GM23338 (cell line): Measurements from ENCODE around the gene CHRNB2. TPM values are rescaled to one million over a fixed set of nuclear protein-coding genes. Genes with fewer than 3 reads are reported as not detected.

ENCODE experiments used
- ATAC-seq: fragments of 200-7000 bp; cut with Tn5 transposase; 3 replicates; pipeline ENCODE4 v1.9.1; 2020
- DNase-seq: peaks from one replicate; pipeline ENCODE4 v3.0.0-alpha.2; 2015; ENCODE audit warnings: low spot score
- H2AFZ ChIP-seq: fragments of 200-600 bp; sonication (generic); 2 replicates; pipeline ENCODE4 v1.8.0; 2016; ENCODE audit warnings: antibody characterized with exemption, mild to moderate bottlenecking, moderate library complexity
- H3F3A ChIP-seq: fragments of 200-600 bp; sonication (generic); replicated peaks from 2 replicates; pipeline ENCODE4 v1.8.0; 2017; ENCODE audit warnings: antibody characterized with exemption, mixed run types, low read depth
- H3K27ac ChIP-seq: fragments of 200-600 bp; sonication (generic); 2 replicates; pipeline ENCODE4 v1.6.1; 2016; ENCODE audit warnings: low read depth
- H3K27me3 ChIP-seq: fragments of 200-600 bp; sonication (generic); 2 replicates; pipeline ENCODE4 v1.8.0; 2016; ENCODE audit warnings: mild to moderate bottlenecking, mixed run types, moderate library complexity; ENCODE audit not compliant: insufficient read depth
- H3K36me3 ChIP-seq: fragments of 200-600 bp; sonication (generic); 2 replicates; pipeline ENCODE4 v1.8.0; 2016; ENCODE audit warnings: mild to moderate bottlenecking; ENCODE audit not compliant: insufficient read depth
- H3K4me1 ChIP-seq: fragments of 200-600 bp; sonication (generic); 2 replicates; pipeline ENCODE4 v1.8.0; 2016; ENCODE audit warnings: mild to moderate bottlenecking, moderate library complexity; ENCODE audit not compliant: insufficient read depth
- H3K4me2 ChIP-seq: fragments of 200-600 bp; sonication (generic); 2 replicates; pipeline ENCODE4 v1.7.1; 2017; ENCODE audit warnings: mixed run types
- H3K4me3 ChIP-seq: fragments of 200-600 bp; sonication (generic); 2 replicates; pipeline ENCODE4 v1.6.1; 2016; ENCODE audit warnings: mixed run types
- H3K79me2 ChIP-seq: fragments of 200-600 bp; sonication (generic); replicated peaks from 2 replicates; pipeline ENCODE4 v1.8.0; 2017; ENCODE audit warnings: mild to moderate bottlenecking; ENCODE audit not compliant: insufficient read depth
- H3K9me2 ChIP-seq: fragments of 200-600 bp; sonication (generic); 2 replicates; pipeline ENCODE4 v1.8.0; 2017; ENCODE audit not compliant: insufficient read depth
- H4K20me1 ChIP-seq: fragments of 200-600 bp; sonication (generic); replicated peaks from 2 replicates; pipeline ENCODE4 v1.8.0; 2017; ENCODE audit warnings: mild to moderate bottlenecking; ENCODE audit not compliant: insufficient read depth
- H3K27ac Mint-ChIP-seq: 2 replicates; pipeline ENCODE4 v1.8.0; 2020; ENCODE audit warnings: inconsistent platforms, mild to moderate bottlenecking, moderate library complexity, mixed read lengths
- H3K27me3 Mint-ChIP-seq: 3 replicates; pipeline ENCODE4 v1.8.0; 2022; ENCODE audit warnings: low read depth, mild to moderate bottlenecking, moderate library complexity, mixed read lengths, inconsistent platforms; ENCODE audit not compliant: insufficient read depth, poor library complexity
- H3K36me3 Mint-ChIP-seq: 3 replicates; pipeline ENCODE4 v1.8.0; 2021; ENCODE audit warnings: low read depth, mild to moderate bottlenecking, inconsistent platforms, moderate library complexity, mixed read lengths
- H3K4me1 Mint-ChIP-seq: 3 replicates; pipeline ENCODE4 v1.8.0; 2020; ENCODE audit warnings: mild to moderate bottlenecking, inconsistent platforms, mixed read lengths
- H3K4me3 Mint-ChIP-seq: 3 replicates; pipeline ENCODE4 v1.8.0; 2021; ENCODE audit warnings: moderate library complexity, mild to moderate bottlenecking, inconsistent platforms, mixed read lengths
- H3K9me3 Mint-ChIP-seq: 3 replicates; pipeline ENCODE4 v1.8.0; 2020; ENCODE audit warnings: moderate library complexity, mild to moderate bottlenecking, inconsistent platforms, mixed read lengths
- EZH2 ChIP-seq: fragments of 200-600 bp; sonication (generic); IDR thresholded peaks from one replicate; pipeline ENCODE4 v1.8.0; 2017; ENCODE audit warnings: antibody characterized with exemption, mild to moderate bottlenecking, low read depth; ENCODE audit not compliant: unreplicated experiment
- EZH2phosphoT487 ChIP-seq: fragments of 200-600 bp; sonication (generic); IDR thresholded peaks from one replicate; pipeline ENCODE4 v1.8.1; 2018; ENCODE audit warnings: antibody characterized with exemption; ENCODE audit not compliant: unreplicated experiment
- JUNB ChIP-seq: IDR thresholded peaks from one replicate; pipeline ENCODE4 v1.6.1; 2016; ENCODE audit warnings: antibody characterized with exemption; ENCODE audit not compliant: unreplicated experiment
- NANOG ChIP-seq: IDR thresholded peaks from 2 replicates; pipeline ENCODE4 v1.6.1; 2016; ENCODE audit warnings: antibody characterized with exemption, borderline replicate concordance
- POLR2AphosphoS5 ChIP-seq: IDR thresholded peaks from 2 replicates; pipeline ENCODE4 v1.6.1; 2016; ENCODE audit warnings: antibody characterized with exemption, low read depth
- STAT1 ChIP-seq: IDR thresholded peaks from one replicate; pipeline ENCODE4 v1.6.1; 2016; ENCODE audit warnings: antibody characterized with exemption; ENCODE audit not compliant: unreplicated experiment
- ZNF331 ChIP-seq: fragments of 250-450 bp; sonication (Bioruptor Pico); IDR thresholded peaks from 2 replicates; pipeline ENCODE4 v1.5.0; 2020; ENCODE audit warnings: low read depth, mild to moderate bottlenecking, moderate library complexity
- polyA plus RNA-seq: library from polyadenylated mRNA; unstranded; fragments of >200 nt; fragmentation: Nextera tagmentation; extraction: Ambion mirVana; gene quantifications from 2 replicates; pipeline ENCODE4 v1.2.1, GENCODE V29; 2016
- total RNA-seq: library from RNA; depleted of rRNA; stranded (reverse); fragments of >200 nt; shearing (Covaris generic); gene quantifications from 2 replicates; pipeline ENCODE4 v1.2.3, GENCODE V29; 2014
- TF ChIP-seq, protein P1 (sequence below): fragments of 250-450 bp; sonication (Bioruptor Pico); IDR thresholded peaks from 2 replicates; pipeline ENCODE4 v1.5.0; 2020; ENCODE audit warnings: mild to moderate bottlenecking, moderate library complexity
- TF ChIP-seq, protein P2 (sequence below): IDR thresholded peaks from 2 replicates; pipeline ENCODE4 v1.6.1; 2016; ENCODE audit warnings: antibody characterized with exemption

Gene CHRNB2
- total and polyA plus RNA-seq, 2 experiments from 2014 or later, result 0.73 to 3.6 TPM

DNA sequence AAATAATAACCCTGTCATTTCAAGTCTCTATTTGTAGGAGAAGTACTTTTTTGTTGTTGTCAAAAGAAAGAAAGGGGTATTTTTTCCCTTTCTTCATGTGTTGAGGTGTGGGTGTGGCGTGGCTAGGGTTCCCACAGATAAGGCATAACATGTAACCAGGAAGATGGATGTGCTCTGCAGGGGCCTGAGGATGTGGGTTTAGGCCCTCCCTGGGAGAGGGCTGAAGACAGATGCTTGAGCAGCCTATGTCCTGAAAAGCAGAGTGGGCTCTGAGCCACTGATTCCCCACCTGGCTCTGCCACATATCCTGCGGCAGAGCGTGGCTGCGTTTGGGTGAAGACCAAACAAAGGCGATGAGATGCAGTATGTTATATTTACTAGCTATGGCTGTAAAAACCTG lies 54.3 kb downstream of the CHRNB2 start (continued):
- TF ChIP-seq, protein P1, sequence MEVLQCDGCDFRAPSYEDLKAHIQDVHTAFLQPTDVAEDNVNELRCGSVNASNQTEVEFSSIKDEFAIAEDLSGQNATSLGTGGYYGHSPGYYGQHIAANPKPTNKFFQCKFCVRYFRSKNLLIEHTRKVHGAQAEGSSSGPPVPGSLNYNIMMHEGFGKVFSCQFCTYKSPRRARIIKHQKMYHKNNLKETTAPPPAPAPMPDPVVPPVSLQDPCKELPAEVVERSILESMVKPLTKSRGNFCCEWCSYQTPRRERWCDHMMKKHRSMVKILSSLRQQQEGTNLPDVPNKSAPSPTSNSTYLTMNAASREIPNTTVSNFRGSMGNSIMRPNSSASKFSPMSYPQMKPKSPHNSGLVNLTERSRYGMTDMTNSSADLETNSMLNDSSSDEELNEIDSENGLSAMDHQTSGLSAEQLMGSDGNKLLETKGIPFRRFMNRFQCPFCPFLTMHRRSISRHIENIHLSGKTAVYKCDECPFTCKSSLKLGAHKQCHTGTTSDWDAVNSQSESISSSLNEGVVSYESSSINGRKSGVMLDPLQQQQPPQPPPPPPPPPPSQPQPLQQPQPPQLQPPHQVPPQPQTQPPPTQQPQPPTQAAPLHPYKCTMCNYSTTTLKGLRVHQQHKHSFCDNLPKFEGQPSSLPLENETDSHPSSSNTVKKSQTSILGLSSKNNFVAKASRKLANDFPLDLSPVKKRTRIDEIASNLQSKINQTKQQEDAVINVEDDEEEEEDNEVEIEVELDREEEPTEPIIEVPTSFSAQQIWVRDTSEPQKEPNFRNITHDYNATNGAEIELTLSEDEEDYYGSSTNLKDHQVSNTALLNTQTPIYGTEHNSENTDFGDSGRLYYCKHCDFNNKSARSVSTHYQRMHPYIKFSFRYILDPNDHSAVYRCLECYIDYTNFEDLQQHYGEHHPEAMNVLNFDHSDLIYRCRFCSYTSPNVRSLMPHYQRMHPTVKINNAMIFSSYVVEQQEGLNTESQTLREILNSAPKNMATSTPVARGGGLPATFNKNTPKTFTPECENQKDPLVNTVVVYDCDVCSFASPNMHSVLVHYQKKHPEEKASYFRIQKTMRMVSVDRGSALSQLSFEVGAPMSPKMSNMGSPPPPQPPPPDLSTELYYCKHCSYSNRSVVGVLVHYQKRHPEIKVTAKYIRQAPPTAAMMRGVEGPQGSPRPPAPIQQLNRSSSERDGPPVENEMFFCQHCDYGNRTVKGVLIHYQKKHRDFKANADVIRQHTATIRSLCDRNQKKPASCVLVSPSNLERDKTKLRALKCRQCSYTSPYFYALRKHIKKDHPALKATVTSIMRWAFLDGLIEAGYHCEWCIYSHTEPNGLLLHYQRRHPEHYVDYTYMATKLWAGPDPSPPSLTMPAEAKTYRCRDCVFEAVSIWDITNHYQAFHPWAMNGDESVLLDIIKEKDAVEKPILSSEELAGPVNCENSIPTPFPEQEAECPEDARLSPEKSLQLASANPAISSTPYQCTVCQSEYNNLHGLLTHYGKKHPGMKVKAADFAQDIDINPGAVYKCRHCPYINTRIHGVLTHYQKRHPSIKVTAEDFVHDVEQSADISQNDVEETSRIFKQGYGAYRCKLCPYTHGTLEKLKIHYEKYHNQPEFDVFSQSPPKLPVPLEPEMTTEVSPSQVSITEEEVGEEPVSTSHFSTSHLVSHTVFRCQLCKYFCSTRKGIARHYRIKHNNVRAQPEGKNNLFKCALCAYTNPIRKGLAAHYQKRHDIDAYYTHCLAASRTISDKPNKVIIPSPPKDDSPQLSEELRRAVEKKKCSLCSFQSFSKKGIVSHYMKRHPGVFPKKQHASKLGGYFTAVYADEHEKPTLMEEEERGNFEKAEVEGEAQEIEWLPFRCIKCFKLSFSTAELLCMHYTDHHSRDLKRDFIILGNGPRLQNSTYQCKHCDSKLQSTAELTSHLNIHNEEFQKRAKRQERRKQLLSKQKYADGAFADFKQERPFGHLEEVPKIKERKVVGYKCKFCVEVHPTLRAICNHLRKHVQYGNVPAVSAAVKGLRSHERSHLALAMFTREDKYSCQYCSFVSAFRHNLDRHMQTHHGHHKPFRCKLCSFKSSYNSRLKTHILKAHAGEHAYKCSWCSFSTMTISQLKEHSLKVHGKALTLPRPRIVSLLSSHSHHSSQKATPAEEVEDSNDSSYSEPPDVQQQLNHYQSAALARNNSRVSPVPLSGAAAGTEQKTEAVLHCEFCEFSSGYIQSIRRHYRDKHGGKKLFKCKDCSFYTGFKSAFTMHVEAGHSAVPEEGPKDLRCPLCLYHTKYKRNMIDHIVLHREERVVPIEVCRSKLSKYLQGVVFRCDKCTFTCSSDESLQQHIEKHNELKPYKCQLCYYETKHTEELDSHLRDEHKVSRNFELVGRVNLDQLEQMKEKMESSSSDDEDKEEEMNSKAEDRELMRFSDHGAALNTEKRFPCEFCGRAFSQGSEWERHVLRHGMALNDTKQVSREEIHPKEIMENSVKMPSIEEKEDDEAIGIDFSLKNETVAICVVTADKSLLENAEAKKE (CRISPR knock-in tag), result no peak
- TF ChIP-seq STAT1, result no peak

DNA sequence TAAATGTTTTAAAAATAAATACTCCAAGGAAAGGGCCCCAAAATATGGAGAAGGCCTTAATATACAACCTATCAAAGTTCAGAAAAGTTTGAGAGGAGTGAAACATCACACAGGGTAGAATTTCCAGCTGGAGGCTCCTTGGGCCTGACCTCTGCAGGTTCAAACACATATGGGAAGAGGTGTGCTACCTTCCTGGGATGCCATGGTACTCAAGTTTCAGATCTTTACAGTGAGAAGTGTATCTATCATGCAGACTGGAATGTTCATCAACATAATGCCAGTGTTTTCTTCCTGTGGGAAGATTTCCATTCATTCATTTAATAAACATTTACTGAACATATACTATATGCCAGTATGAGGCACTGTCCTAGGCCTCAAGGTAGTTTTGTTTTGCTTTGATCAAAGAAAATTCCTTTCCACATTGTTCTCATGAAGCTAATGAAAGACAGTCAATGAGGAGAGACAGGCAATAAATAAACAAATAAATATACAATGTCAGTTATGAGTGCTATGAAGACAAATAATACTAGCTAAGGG lies 55.0 kb downstream of the CHRNB2 start:
- no peak overlapping the region for H3K27ac Mint-ChIP-seq
- peaks cover 32% of the 10 kb centered on the region for H4K20me1 ChIP-seq
- TF ChIP-seq, protein P1 (CRISPR knock-in tag), result no peak
- TF ChIP-seq NANOG, result no peak
- TF ChIP-seq POLR2AphosphoS5, result no peak
- no peak for TF ChIP-seq EZH2phosphoT487
- TF ChIP-seq, protein P2, sequence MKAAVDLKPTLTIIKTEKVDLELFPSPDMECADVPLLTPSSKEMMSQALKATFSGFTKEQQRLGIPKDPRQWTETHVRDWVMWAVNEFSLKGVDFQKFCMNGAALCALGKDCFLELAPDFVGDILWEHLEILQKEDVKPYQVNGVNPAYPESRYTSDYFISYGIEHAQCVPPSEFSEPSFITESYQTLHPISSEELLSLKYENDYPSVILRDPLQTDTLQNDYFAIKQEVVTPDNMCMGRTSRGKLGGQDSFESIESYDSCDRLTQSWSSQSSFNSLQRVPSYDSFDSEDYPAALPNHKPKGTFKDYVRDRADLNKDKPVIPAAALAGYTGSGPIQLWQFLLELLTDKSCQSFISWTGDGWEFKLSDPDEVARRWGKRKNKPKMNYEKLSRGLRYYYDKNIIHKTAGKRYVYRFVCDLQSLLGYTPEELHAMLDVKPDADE, result no peak
- no peak for TF ChIP-seq EZH2
- no peak for TF ChIP-seq JUNB
- TF ChIP-seq ZNF331 (CRISPR knock-in tag), result no peak

More for the DNA sequence above, 55.0 kb downstream of the CHRNB2 start:
- Histone ChIP-seq H3F3A (no peaks in the 10 kb centered on the region), H3K9me2 (no peaks in the 10 kb centered on the region), H3K36me3 (no peaks in the 10 kb centered on the region), H3K27me3 (no peaks in the 10 kb centered on the region), H3K4me3 (no peak overlapping the region), H3K4me1 (peaks cover 8% of the 10 kb centered on the region), H3K79me2 (peaks cover 100% of the 10 kb centered on the region), H2AFZ (no peak overlapping the region), H3K27ac (peak overlapping the region; percentile 73), H3K4me2 (no peak overlapping the region)
- DNase-seq (no peak), ATAC-seq (no peak)
- Mint-ChIP-seq H3K27me3 (peaks cover 3% of the 10 kb centered on the region), H3K4me1 (peaks cover 19% of the 10 kb centered on the region), H3K9me3 (no peaks in the 10 kb centered on the region), H3K36me3 (peaks cover 6% of the 10 kb centered on the region; the same call in 1 of the 3 replicates), H3K4me3 (no peak overlapping the region)
